Activated T-helper 9 cell treated with anti-CD3 and anti-CD28 coated beads, Interleukin-2, amount 50 U/mL, for 16 hours (primary cell): Measurements from ENCODE around the gene EYS.

Experiments
- DNase-seq: peaks from one replicate; pipeline ENCODE4 v3.0.0-alpha.2; 2020; ENCODE audit warnings: low read depth

EYS gene

DNA sequence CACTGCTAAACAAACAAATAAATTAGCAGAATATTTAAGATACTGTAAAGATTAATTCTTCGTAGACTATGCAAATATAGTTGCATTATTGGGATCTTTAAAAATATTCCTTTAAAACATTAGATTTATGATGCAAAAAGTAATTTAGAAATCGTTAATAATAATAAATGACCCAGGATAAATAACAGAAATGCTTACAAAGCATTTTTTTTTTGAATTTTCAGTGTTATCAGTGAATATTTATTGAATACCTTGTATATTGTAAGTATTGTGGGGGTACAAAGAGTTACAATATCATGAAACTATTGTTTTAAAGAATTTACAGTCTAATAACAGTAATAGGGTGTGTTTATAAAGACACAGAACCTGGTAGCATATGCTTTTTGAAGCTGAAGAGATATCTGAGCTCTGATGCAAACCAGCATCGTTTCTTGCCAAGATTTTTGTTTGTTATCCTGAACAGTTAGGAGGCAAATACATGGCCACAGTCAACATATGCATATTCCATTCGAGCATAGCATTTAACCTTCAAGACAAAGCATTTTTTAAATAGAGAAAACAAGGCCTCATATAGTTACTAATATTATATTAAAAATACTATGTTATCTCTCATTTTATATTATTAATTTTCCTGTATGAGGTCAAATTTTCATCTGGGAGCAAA, 1584.2 kb downstream of the EYS start:
- no peak for DNase-seq

DNA sequence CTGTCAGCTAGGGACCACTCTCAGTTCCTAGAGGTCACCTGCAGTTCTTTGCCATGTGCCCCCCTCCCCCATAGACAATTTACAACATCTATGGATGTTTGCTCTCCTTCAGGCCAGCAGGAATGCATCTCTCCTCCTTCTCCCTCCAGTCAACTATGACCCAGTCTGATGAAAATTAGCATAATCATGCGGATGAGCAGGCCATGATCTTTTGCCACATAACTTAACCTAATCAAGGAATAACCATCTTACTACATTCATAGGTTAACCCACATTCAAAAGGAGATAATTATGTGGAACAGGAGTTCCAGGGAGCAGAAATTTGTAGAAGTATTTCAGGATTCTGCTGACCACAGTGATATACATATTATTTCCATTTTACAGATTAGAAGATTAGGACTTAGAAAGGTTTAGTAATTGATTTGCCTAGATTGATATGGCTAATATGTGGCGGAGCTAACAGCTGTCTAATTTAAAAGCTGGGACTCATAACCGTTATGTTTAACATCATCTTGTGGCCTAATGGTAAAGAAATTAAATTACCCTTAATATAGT, 1585.9 kb downstream of the EYS start:
- DNase-seq: no peak

DNA sequence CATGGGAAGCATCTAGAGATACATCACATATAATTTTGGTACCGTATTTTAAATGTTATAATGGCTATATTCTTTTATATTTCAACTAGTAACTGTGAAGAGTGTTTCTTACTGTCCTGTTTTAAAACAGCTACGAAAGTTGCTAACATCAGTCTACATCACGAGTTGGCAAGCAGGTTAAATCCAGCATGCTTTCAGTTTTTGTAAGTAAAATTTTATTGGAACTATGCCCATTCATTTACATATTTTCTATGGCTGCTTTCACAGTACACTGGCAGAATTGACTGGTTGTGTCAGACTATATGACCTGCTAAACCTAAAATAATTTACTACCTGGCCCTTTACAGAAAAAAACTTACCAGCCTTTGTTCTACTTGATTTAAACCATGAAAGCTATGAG, 1593.3 kb downstream of the EYS start:
- no peak for DNase-seq

DNA sequence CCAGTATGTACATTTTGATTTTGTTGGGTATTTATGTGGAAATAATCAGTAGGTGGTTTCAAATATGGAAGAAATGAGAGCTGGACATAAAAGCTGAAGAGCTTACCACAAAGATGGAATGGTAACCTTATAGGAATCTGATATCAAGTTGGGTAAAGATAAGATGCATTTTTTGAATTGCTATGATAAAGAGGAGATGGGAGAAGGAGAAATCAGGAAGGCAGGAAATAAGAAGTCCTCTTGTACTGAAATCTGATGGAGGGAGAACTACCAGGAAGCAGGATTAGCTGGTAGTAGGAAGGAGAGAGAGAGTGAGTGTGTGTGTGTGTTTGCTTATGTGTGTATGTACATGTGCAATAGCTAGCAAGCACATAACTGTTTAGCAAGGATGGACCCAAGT, 1603.0 kb downstream of the EYS start:
- no peak for DNase-seq

DNA sequence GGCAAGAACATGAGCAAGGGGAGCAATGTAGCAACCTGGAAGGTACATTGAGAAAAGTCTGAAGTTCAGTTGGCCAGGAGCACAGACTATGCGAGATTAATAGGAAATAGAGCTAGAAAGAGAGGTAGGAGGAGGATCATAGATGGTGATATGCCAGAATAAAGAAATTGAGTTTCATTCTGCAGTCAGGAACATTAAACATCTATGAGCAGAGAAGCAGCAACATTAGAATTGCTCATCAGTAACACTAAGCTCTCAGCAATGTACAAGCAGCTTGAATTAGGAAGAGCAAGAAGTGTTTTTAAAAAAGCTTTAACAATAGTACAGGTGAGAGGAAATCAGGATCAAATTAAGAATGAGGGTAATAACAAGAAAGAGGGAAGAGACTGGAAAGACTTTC, 1603.5 kb downstream of the EYS start:
- no peak for DNase-seq

DNA sequence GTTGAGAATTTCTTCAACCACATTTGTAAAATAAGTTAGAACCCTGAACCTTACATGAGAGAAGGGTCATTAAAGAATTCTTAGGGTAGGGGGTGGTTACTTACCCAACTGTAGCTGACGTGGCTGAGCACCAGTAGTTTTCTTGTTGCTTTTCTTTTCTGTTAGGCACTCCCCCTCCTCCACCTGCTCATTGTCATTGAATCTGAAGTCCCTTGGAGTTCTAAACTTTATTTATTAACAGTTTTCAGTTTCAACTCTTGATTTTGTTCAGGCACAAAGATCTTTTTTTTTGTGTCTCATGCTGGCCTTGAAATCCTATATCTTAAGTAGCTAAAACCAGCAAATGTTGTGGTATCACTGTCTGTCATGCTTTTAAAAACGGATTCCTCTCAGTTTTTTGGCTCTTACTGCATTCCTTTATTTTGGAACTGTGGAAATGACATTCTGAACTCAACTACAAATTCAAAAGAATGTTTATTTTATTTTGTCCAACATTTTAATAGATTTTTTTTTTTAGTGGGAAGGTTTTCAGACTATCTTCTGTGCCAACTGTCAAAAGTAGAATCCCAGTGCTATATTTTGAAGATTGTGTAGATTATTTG, 1606.2 kb downstream of the EYS start:
- no peak for DNase-seq

DNA sequence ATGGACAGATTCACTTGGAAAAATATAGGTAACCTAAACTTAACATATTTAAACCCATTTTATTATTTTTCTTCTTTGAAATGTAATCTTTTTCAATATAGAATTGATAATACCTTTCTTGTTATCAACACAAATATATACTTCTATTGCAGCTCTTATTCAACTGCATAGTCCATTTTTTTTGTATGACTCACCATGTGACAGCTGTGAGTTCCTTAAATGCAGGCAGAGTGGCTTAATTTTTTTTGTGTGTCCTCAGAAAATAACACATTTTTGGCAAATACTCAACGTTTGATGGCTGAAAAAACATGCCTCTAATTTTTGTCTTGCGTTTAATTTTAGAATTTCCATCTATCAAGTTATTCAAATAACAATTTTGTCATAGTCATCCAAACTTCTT, 1616.7 kb downstream of the EYS start:
- DNase-seq: no peak

DNA sequence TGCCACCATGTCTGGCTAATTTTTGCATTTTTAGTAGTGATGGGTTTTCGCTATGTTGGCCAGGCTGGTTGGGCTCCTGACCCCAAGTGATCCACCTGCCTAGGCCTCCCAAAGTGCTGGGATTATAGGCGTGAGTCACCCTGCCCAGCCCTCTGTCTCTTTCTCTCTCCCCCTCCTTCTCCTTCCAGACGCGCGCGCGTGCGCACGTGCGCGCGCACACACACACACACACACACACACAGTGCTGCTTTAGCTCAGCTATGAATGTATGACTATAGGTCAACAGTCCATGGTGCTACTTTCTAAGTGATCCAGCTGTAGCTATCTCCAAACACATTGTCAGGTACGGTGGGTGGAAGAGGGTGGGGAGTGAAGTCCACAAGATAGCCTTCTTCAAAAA, 1621.9 kb downstream of the EYS start:
- no peak for DNase-seq

DNA sequence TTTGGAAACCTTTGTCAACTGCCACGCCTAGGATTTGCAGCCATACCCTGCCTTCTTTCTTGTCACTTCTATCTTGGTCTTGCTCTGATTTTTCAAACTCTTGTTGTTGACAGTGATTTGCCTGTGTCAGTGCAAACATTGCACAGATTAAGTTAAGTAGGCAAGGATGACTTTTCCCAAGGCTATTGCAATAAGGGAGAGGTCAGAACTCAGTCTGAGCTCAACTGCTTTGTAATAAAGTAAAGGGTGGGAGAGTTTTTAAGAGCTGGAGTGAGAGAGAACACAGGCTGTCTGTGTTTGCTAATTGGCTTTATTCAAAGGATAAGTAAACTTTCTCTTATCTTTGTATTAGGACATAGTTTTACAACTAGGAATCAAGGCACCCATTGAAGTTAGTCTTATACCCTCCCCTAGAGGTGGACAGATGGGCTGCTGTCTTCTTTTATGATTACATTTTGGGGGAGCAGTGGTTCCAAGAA, 1622.8 kb downstream of the EYS start:
- DNase-seq: no peak

DNA sequence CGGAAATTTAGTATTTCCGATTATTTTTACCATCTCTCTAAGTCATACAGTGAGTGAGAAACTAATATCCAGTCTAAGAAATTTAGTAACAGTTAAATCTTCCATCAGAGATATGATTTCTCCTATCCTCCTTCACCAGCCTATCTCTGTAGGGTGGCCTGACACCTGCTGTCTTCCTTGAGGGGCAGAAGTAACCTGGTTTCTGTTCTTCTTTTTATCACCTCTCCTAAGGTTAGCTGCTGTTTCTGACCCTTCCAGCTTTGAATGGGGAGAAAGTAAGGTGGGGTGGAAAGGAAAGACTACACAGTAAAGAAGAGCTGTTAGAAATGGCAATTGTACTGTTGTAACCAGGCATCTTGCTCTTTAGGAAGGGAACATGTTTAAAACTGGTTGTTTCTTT, 1623.8 kb downstream of the EYS start:
- DNase-seq: no peak

DNA sequence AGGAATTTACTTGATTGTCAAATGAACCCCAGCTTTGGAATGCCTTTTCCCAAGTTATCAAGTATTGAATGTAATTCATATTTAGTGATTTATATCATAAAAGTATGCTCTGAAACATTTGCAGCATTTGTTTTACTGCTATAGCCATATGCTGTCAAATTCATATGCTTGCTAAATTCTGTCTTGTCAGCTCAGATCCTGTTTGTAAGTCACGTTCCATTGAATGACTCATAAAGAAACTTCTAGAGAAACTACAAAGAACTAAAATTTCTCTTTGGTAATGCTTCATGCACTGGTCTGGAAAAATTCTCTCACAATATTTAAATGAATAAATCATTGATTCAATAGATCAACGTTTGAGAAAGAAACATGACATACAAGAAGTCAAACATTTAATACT, 1625.6 kb downstream of the EYS start:
- no peak for DNase-seq

DNA sequence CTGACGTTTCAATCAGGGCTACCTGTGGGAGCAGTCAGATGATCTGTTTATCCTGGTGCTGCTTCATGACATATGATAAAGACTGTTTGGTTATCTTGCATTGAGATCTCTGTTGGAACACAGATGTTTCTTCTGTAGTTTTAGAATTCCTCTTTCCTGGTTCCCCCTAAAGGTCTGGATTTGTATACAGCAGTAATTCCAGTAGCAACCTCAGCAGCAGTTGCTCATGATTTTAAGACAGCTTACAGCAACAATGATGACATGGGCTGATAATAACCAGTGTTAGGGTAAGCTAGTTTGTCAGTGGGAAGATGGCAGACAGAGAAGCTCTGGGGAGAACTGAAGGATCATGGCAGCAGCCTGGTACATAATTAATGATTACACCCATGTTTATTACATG, 1632.0 kb downstream of the EYS start:
- DNase-seq: no peak

DNA sequence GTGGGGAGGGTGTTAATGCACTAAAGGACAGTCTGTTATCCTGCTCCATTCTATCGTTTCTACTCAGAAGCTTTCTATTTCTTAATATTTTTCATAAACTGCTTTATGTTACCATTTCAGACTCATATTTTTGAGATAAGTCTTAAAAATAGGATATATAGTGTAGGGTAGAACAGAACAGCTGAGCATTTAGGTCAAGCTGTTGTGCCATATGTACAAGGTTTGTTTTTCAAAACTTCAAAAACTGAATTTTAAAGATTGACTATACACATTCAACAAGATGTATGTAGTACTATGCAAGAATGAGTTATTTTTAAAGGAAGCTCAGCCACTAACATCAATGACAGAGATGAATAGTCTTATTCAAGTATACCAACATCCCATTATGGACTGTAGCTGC, 1634.3 kb downstream of the EYS start:
- no peak for DNase-seq

DNA sequence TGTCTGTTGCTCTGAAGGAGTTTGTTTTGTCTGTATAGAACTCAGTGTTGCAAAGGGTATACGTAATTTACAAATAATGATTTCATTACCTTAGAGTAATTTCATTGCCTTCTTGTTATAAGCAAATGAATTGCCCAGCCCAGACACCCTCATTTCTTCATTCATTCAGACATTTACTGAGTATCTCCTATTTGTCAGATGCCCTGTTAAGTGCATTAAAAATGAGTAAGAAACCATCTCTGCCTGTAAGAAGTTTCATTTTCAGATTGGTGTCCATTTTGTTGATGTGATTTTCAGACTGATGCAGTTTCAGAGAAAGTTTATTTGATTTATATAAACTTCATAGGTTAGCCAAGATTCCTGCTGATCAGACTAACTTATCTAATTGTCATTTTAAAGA, 1642.1 kb downstream of the EYS start:
- no peak for DNase-seq

DNA sequence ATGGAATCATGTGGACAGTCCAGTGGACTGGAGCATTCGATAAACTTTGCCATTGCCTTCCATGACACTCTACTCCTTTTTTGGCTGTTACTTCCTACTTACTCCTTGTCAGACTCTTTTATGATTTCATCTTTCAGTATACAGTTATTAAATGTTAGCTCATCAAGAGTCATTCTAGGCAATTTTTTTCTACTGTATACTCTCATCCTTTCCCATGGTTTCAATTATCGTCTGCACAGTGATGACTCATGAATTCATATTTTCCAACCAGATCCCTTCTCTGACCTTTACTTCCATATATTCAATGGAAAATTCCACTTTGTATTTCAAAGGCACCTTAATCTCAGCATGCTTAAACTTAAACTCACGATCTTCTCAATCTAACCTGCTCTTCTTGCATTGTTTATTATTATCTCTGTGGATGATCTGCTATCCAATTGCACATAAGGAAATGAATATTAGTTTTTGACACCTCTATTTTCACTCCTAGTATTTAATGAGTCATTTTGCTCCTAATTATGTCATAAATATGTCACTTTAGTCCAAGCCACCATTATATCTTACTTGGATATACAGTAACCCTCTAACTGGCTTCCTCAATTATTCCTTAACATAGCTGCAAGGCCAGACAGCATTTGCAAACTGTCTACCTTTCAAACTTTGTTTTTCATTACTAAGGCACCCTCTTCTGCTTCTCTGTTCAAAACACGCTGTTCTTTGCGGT, 1643.9 kb downstream of the EYS start:
- no peak for DNase-seq

DNA sequence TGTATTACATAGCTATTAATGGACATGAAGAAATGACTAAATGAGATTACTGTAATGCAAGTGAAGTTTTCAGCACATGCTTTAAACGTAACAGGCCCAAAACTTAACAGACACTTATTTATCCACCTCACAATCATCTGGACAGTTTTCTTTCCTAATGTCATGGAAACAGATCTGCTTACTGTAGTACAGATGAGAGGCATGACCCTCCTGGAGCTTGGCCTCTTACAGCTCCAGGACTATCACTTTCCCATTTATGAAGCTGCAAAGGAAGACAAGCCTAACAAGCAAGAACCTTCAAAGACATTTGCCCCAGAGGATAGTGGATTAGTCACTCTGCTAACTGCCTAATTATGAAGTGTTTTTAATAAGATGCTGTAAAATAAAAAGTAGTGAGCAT, 1652.2 kb downstream of the EYS start:
- DNase-seq: no peak

DNA sequence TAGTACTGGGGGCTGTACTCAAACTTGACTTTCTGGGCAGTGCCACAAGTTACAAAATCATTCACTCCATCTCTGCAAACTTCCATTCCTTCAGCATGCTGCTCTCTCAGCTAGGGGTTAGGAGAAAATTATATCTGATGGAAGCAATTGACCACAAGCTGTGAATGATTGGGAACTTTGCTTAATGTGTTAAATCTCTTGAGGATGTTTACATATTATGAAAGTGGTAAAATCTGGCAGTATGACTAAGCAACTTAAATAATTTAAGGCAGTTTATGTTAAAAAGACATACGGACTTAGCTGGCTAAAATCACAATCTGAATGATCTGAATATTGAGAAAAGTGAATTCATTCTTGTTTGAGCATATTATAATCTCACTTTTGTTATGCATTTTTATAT, 1656.4 kb downstream of the EYS start:
- no peak for DNase-seq

DNA sequence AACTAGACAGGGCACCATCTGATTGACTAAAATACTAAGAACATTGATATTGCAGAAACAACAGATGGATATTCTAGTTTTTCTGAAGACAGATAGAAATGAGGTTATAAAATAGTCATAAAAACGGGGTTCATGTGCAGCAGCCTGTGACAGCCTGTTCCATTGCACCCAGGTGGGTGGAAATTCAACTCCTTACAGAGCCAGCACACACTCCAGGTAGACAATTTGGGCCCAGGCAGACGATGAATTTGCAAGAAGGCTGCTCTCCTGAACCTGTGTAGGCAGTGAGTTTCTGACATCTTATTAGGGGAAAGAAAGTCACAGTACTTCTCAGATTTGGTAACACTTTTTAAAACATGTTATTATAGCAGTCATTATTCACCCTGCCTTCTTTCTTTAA, 1657.3 kb downstream of the EYS start:
- DNase-seq: no peak

DNA sequence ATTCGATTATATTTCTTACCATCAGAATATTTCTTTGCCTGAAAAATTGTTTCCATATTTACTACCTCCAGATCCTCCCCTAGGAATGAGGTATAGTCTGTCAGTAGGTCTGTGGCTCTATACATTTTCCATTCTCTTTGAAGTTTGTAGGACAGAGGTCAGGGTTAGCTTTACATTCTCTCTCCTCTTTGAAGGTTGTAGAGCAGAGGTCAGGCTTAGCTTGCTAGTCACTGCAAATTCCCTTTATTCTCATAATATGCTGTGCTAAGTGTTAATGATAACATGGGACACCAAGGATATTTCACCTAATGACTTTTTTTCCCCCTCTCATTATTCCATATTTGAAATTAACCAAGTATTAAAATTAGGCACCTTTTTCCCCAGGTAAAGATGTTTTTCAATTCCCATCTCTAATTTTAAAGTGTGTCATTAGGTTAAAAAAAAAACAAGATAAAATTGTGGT, 1660.2 kb downstream of the EYS start:
- no peak for DNase-seq

DNA sequence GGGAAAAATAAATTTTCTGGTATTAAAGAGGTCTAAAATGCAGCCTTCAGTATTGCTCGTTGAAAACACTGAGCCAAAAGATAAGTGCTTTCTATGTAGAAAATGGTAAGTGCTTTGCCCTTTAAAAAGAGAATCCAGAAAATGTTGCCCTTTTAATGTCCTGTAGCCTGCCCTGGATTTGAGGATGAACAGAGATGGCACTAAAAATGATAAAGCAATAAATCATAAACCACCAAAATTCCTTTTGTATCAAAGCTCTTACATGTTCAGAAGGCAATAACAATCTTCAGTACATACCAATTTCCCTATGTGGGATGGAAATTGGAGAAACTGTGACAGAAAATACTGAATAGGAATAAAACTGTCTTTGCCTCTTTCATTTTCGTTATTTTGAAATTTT, 1665.7 kb downstream of the EYS start:
- DNase-seq: no peak

DNA sequence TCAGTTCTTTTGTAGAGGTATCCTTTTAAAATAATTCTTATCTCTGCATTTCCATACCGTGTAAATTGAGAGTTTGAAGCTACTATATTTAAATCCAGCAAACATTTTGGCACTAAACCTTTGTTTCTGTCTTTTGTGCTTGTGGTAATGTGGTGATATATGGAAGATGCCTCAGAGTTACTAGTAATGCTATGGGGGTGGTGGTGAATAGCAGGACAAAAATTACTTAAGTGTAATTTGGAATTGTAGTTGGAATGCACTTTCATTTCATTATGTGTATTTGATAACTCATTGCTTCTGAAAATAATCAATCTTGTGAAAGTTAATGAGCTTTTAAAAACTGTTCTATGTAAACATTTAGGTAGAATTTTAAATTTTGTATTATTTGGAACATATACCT, 1666.9 kb downstream of the EYS start:
- no peak for DNase-seq

DNA sequence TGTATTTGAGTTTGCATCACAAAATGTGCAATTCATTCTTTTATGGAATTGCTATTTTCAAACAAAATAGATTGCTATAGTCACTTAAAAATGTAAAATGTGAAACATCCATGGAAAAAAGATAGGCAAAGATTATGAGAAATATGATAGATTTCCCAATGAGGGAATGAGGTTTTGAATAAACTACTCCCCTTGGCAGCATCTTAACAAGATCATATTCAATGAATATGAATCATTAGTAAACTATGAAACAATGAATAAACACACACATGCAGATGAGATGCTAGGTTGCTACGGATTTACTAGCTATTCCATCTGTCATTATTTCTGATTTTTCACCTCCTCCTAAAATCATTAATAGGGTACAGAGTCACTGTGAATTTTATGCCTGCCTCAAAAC, 1669.6 kb downstream of the EYS start:
- no peak for DNase-seq
